ENCODE measurements around the gene RFX2.

The RFX2 gene

DNA sequence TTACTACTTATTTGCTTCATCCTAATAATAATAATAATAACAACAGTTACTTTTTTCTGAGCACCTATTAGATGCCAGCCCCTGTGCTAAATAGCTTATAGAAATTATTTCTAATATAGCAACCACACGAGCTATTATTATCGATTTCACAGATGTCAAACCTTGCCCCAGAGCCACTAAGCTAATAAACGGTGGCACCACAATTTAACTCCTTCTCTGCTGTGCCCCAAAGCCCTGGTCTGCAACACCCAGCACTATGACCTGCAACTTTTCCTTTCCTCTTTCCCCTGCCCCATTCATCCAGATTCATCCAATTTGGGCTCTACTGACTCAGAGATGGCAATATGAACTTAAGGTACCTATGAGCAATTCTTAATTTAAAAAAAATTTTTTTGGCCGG lies 6.4 kb downstream of the RFX2 start:
- no peak overlapping the region for H3K27ac ChIP-seq
- no peak for TF ChIP-seq ZFX (IDR thresholded peaks at IDR 0.05; ENCODE audit: borderline replicate concordance)
- TF ChIP-seq, protein P1, sequence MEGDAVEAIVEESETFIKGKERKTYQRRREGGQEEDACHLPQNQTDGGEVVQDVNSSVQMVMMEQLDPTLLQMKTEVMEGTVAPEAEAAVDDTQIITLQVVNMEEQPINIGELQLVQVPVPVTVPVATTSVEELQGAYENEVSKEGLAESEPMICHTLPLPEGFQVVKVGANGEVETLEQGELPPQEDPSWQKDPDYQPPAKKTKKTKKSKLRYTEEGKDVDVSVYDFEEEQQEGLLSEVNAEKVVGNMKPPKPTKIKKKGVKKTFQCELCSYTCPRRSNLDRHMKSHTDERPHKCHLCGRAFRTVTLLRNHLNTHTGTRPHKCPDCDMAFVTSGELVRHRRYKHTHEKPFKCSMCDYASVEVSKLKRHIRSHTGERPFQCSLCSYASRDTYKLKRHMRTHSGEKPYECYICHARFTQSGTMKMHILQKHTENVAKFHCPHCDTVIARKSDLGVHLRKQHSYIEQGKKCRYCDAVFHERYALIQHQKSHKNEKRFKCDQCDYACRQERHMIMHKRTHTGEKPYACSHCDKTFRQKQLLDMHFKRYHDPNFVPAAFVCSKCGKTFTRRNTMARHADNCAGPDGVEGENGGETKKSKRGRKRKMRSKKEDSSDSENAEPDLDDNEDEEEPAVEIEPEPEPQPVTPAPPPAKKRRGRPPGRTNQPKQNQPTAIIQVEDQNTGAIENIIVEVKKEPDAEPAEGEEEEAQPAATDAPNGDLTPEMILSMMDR (IDR thresholded peaks at IDR 0.05) = no peak

DNA sequence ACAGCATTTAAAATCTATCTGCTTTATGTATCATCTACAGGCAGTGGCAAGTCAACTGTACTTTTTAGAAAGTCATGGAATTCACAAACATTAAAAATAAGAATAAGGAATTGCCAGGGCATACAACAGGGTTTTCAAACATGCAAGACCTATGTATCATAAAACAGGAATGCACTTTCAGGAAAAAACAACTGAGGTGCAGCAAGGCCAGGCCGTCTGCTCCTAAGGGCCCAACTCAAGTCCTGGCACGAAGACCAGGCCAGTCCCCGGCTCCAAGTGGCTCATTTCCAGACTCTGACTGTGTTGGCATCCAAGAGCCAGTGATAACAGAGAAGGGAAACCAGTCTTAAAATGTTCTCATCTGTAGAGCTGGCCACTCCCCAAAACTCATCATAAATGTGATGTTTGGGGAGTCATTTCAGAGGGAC lies 7.1 kb downstream of the RFX2 start:
- H3K27ac ChIP-seq = no peak overlapping the region
- TF ChIP-seq, protein P1 (IDR thresholded peaks at IDR 0.05) = no peak
- TF ChIP-seq ZFX (IDR thresholded peaks at IDR 0.05; ENCODE audit: borderline replicate concordance) = no peak

DNA sequence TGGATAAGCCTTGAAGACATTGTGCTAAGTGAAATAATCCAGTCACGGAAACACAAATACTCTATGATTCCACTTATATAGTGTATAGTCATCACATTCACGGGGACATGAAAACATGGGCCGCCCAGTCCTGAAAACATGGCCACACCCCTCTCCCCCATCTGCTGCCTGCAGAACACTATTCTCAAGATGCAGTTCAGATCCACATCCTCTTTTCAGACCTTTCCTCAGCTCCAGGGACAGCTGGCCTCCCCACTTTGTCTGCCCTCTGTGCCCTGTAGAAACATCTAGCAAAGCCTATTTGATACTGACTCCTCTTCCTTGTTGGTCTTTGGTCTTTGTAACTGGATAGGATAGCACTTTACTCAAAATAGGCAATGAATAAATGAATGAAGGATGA lies 8.3 kb downstream of the RFX2 start:
- no peak overlapping the region for H3K27ac ChIP-seq
- TF ChIP-seq, protein P1 (IDR thresholded peaks at IDR 0.05) = no peak
- no peak for TF ChIP-seq ZFX (IDR thresholded peaks at IDR 0.05; ENCODE audit: borderline replicate concordance)

DNA sequence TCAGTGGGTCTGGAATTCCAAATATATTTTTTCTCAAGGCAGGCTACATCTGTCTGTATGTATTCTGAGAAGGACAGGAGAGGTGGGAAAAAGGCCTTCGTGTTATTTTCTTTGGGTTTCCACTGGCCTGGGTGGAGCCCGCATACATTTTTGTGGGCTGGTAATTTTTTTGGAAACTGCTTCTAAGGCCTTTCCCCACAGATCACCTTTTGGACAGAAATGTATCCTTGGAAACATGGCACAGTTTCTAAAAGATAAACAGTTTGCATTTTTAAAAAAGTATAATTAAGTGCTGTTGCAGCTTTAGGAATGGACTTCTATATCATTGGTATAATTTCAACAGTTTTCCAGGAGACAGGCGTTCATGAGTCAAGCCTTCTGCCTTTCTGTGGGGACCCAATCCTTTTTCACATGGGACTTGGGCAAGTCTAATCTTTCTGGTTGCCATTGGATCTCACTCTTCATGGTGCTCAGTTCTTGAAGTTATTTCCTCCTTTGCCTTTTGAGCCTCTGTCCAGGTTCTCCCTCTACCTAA lies 8.9 kb downstream of the RFX2 start:
- TF ChIP-seq, protein P1 (IDR thresholded peaks at IDR 0.05) = no peak
- no peak for TF ChIP-seq ZFX (IDR thresholded peaks at IDR 0.05; ENCODE audit: borderline replicate concordance)
- no peak overlapping the region for H3K27ac ChIP-seq

DNA sequence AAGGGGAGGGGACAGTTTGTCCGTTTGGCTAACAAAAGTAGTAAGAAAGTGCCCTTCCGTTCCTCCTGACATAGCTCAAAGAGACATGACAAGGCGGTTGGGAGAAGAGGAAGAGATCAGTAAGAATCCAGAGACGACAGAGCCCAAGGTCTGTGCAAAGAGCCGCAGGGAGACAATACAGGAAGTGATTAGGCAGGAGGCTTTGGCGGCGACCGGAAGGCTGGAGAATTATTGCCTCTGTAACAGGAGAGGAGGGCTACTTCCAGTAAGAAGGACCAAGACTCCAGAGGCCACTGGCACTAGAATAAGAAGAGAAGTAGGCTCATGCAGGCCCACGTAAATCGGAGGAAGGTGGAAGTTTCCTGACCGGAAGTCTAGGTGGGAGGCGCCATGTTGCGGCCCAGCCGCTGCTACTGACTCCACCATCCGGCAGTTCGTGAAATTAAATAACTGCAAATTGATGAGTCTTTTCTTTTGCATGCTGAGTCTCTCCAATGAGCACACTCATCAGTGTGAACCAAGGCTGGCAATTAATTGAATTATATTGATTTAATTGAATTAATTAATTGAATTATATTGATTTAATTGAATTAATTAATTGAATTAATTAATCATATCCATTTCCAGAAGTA lies 9.9 kb downstream of the RFX2 start:
- no peak overlapping the region for H3K27ac ChIP-seq
- no peak for TF ChIP-seq ZFX (IDR thresholded peaks at IDR 0.05; ENCODE audit: borderline replicate concordance)
- TF ChIP-seq, protein P1 (IDR thresholded peaks at IDR 0.05) = no peak

DNA sequence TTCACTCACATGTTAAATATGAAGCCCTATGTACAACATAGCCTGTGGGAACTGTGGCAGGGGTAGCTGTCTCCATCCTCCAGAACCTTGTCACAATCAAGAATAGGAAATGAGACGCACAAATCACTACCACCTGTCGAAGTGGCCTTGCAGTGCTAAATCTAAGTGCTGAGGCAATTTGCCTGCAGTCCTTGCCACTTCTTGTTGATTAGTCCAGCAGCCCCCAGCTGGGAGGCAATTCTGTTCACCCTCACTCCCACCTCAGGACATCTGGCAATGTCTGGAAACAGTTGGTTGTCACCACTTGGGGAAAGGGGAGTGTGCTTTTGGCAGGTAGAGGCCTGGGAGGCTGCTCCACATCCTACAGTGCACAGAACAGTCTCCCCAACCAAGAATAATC lies 10.7 kb downstream of the RFX2 start:
- no peak overlapping the region for H3K27ac ChIP-seq
- TF ChIP-seq ZFX (IDR thresholded peaks at IDR 0.05; ENCODE audit: borderline replicate concordance) = no peak
- TF ChIP-seq, protein P1 (IDR thresholded peaks at IDR 0.05) = no peak

DNA sequence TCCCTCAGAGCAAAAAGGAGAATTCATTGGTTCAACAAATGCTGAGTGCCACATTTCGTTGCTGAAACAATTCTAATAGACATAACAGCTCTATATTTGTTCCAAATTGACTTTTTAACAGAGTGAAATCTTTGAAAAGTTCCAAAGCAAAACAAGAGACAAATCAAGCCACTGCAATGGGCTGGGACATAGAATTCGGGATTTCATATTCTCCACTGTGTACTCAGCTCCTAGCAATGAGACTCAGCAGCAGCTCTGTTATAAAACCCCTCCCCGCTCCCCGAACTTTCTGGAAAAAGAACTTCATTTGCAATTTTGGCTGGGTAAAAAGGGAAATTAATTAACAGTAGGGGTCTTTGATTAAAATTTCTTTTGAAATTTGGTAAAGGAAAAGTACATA lies 11.3 kb downstream of the RFX2 start:
- H3K27ac ChIP-seq = no peak overlapping the region
- no peak for TF ChIP-seq ZFX (IDR thresholded peaks at IDR 0.05; ENCODE audit: borderline replicate concordance)
- TF ChIP-seq, protein P1 (IDR thresholded peaks at IDR 0.05) = no peak

Measured in 22Rv1 (cell line).